ENCODE measurements around the gene ZFAND2A. TPM values are rescaled to one million over a fixed set of nuclear protein-coding genes. Genes with fewer than 3 reads are reported as not detected.

ZFAND2A gene
- polyA plus RNA-seq, 3 donors: 30.6 to 126 (median 35.1) TPM

- Mint-ChIP-seq H3K4me1 (peaks cover 16% of the 10 kb centered on the region), H3K27ac (peak overlapping the region in 1 of 7 donors; percentile 28), H3K27me3 (ENCODE audit: low read depth in 3 of 3) (peaks cover 3 to 12% (median 6%) of the 10 kb centered on the region in 3 donors), H3K36me3 (no peaks in the 10 kb centered on the region), H3K9me3 (peaks cover 2 to 23% (median 15%) of the 10 kb centered on the region in 7 donors), H3K4me3 (no peak overlapping the region)
- H3K27ac ChIP-seq (ENCODE audit: low read depth in 1 of 2, low read length in 2 of 2): no peak overlapping the region
- H3K9ac ChIP-seq (ENCODE audit: insufficient read depth, low read length, poor library complexity, severe bottlenecking): no peak overlapping the region
- intact Hi-C loops (cut with micrococcal nuclease): loop anchor here in 1 of 2 donors (5.0 kb wide), 1 partner anchor 183 kb away; no protein-coding TSS in a partner anchor
- no peak overlapping the region for H3K4me3 ChIP-seq (replicated peaks in 1 of 3; ENCODE audit: low read depth in 2 of 3, low read length in 3 of 3)
- no peak for DNase-seq
- no peaks in the 10 kb centered on the region for H4K20me1 ChIP-seq (ENCODE audit: insufficient read depth, low read length)
- no peak overlapping the region for H3K4me2 ChIP-seq (replicated peaks; ENCODE audit: extremely low read depth, low read length, poor library complexity, severe bottlenecking)
- H3K36me3 ChIP-seq (replicated peaks in 1 of 2; ENCODE audit: control insufficient read depth in 1 of 2, insufficient read depth in 2 of 2, low read length in 2 of 2): no peaks in the 10 kb centered on the region
- peaks cover 9 to 12% of the 10 kb centered on the region in 2 donors for H3K4me1 ChIP-seq (ENCODE audit: control insufficient read depth in 1 of 2, insufficient read depth in 2 of 2, low read length in 2 of 2)
- WGBS (ENCODE audit: insufficient coverage): 92% methylated on average over 28 of the region's 29 CpGs
- H3K79me2 ChIP-seq (ENCODE audit: insufficient read depth, low read length): no peaks in the 10 kb centered on the region
- TF ChIP-seq CTCF (IDR thresholded peaks at IDR 0.05): no peak
- no peaks in the 10 kb centered on the region for H3K27me3 ChIP-seq (ENCODE audit: control insufficient read depth in 2 of 2, insufficient read depth in 2 of 2, low read length in 2 of 2)
- H2AFZ ChIP-seq (ENCODE audit: insufficient read depth, low read depth, low read length, poor library complexity, severe bottlenecking): peak overlapping the region; percentile 81
- peaks cover 0 to 6% of the 10 kb centered on the region in 2 donors for H3K9me3 ChIP-seq (replicated peaks in 1 of 2; ENCODE audit: control insufficient read depth in 1 of 2, insufficient read depth in 1 of 2, low read length in 2 of 2)
Measured at GRCh38 chr7:1174881-1175596, 15.0 kb upstream of the ZFAND2A start.

- peaks cover 0 to 6% of the 10 kb centered on the region in 2 donors for H3K9me3 ChIP-seq (replicated peaks in 1 of 2; ENCODE audit: control insufficient read depth in 1 of 2, insufficient read depth in 1 of 2, low read length in 2 of 2)
- H2AFZ ChIP-seq (ENCODE audit: insufficient read depth, low read depth, low read length, poor library complexity, severe bottlenecking): no peak overlapping the region
- WGBS (ENCODE audit: insufficient coverage): 90% methylated on average over 9 of the region's 11 CpGs
- H3K4me3 Mint-ChIP-seq: no peak overlapping the region
- DNase-seq: no peak
- no peaks in the 10 kb centered on the region for H3K36me3 Mint-ChIP-seq
- H3K27me3 Mint-ChIP-seq (ENCODE audit: low read depth in 3 of 3): peaks cover 3 to 12% (median 7%) of the 10 kb centered on the region in 3 donors
- peaks cover 24% of the 10 kb centered on the region for H3K4me1 Mint-ChIP-seq
- no peak overlapping the region for H3K4me2 ChIP-seq (replicated peaks; ENCODE audit: extremely low read depth, low read length, poor library complexity, severe bottlenecking)
- no peak overlapping the region for H3K27ac ChIP-seq (ENCODE audit: low read depth in 1 of 2, low read length in 2 of 2)
- no peak overlapping the region for H3K4me3 ChIP-seq (replicated peaks in 1 of 3; ENCODE audit: low read depth in 2 of 3, low read length in 3 of 3)
- H3K9ac ChIP-seq (ENCODE audit: insufficient read depth, low read length, poor library complexity, severe bottlenecking): no peak overlapping the region
- H3K4me1 ChIP-seq (ENCODE audit: control insufficient read depth in 1 of 2, insufficient read depth in 2 of 2, low read length in 2 of 2): peaks cover 14 to 15% of the 10 kb centered on the region in 2 donors
- no peak for TF ChIP-seq CTCF (IDR thresholded peaks at IDR 0.05)
- peaks cover 5 to 23% (median 15%) of the 10 kb centered on the region in 7 donors for H3K9me3 Mint-ChIP-seq
- no peaks in the 10 kb centered on the region for H3K36me3 ChIP-seq (replicated peaks in 1 of 2; ENCODE audit: control insufficient read depth in 1 of 2, insufficient read depth in 2 of 2, low read length in 2 of 2)
- peak overlapping the region in 1 of 7 donors; percentile 63 for H3K27ac Mint-ChIP-seq
- H4K20me1 ChIP-seq (ENCODE audit: insufficient read depth, low read length): no peaks in the 10 kb centered on the region
- intact Hi-C loops (cut with micrococcal nuclease): no loop called here
- no peaks in the 10 kb centered on the region for H3K79me2 ChIP-seq (ENCODE audit: insufficient read depth, low read length)
- H3K27me3 ChIP-seq (ENCODE audit: control insufficient read depth in 2 of 2, insufficient read depth in 2 of 2, low read length in 2 of 2): no peaks in the 10 kb centered on the region
Measured at GRCh38 chr7:1174002-1174401, 14.0 kb upstream of the ZFAND2A start.
